GM23338 (cell line): ENCODE results near the gene STK31. TPM values are rescaled to one million over a fixed set of nuclear protein-coding genes. Genes with fewer than 3 reads are reported as not detected.

Experiments used
- ATAC-seq: fragments of 200-7000 bp; cut with Tn5 transposase; 3 replicates; pipeline ENCODE4 v1.9.1; 2020
- DNase-seq: peaks from one replicate; pipeline ENCODE4 v3.0.0-alpha.2; 2015; ENCODE audit warnings: low spot score
- H2AFZ ChIP-seq: fragments of 200-600 bp; sonication (generic); 2 replicates; pipeline ENCODE4 v1.8.0; 2016; ENCODE audit warnings: antibody characterized with exemption, mild to moderate bottlenecking, moderate library complexity
- H3F3A ChIP-seq: fragments of 200-600 bp; sonication (generic); replicated peaks from 2 replicates; pipeline ENCODE4 v1.8.0; 2017; ENCODE audit warnings: antibody characterized with exemption, mixed run types, low read depth
- H3K27ac ChIP-seq: fragments of 200-600 bp; sonication (generic); 2 replicates; pipeline ENCODE4 v1.6.1; 2016; ENCODE audit warnings: low read depth
- H3K27me3 ChIP-seq: fragments of 200-600 bp; sonication (generic); 2 replicates; pipeline ENCODE4 v1.8.0; 2016; ENCODE audit warnings: mild to moderate bottlenecking, mixed run types, moderate library complexity; ENCODE audit not compliant: insufficient read depth
- H3K36me3 ChIP-seq: fragments of 200-600 bp; sonication (generic); 2 replicates; pipeline ENCODE4 v1.8.0; 2016; ENCODE audit warnings: mild to moderate bottlenecking; ENCODE audit not compliant: insufficient read depth
- H3K4me1 ChIP-seq: fragments of 200-600 bp; sonication (generic); 2 replicates; pipeline ENCODE4 v1.8.0; 2016; ENCODE audit warnings: mild to moderate bottlenecking, moderate library complexity; ENCODE audit not compliant: insufficient read depth
- H3K4me2 ChIP-seq: fragments of 200-600 bp; sonication (generic); 2 replicates; pipeline ENCODE4 v1.7.1; 2017; ENCODE audit warnings: mixed run types
- H3K4me3 ChIP-seq: fragments of 200-600 bp; sonication (generic); 2 replicates; pipeline ENCODE4 v1.6.1; 2016; ENCODE audit warnings: mixed run types
- H3K79me2 ChIP-seq: fragments of 200-600 bp; sonication (generic); replicated peaks from 2 replicates; pipeline ENCODE4 v1.8.0; 2017; ENCODE audit warnings: mild to moderate bottlenecking; ENCODE audit not compliant: insufficient read depth
- H3K9me2 ChIP-seq: fragments of 200-600 bp; sonication (generic); 2 replicates; pipeline ENCODE4 v1.8.0; 2017; ENCODE audit not compliant: insufficient read depth
- H4K20me1 ChIP-seq: fragments of 200-600 bp; sonication (generic); replicated peaks from 2 replicates; pipeline ENCODE4 v1.8.0; 2017; ENCODE audit warnings: mild to moderate bottlenecking; ENCODE audit not compliant: insufficient read depth
- H3K27ac Mint-ChIP-seq: 2 replicates; pipeline ENCODE4 v1.8.0; 2020; ENCODE audit warnings: inconsistent platforms, mild to moderate bottlenecking, moderate library complexity, mixed read lengths
- H3K27me3 Mint-ChIP-seq: 3 replicates; pipeline ENCODE4 v1.8.0; 2022; ENCODE audit warnings: low read depth, mild to moderate bottlenecking, moderate library complexity, mixed read lengths, inconsistent platforms; ENCODE audit not compliant: insufficient read depth, poor library complexity
- H3K36me3 Mint-ChIP-seq: 3 replicates; pipeline ENCODE4 v1.8.0; 2021; ENCODE audit warnings: low read depth, mild to moderate bottlenecking, inconsistent platforms, moderate library complexity, mixed read lengths
- H3K4me1 Mint-ChIP-seq: 3 replicates; pipeline ENCODE4 v1.8.0; 2020; ENCODE audit warnings: mild to moderate bottlenecking, inconsistent platforms, mixed read lengths
- H3K4me3 Mint-ChIP-seq: 3 replicates; pipeline ENCODE4 v1.8.0; 2021; ENCODE audit warnings: moderate library complexity, mild to moderate bottlenecking, inconsistent platforms, mixed read lengths
- H3K9me3 Mint-ChIP-seq: 3 replicates; pipeline ENCODE4 v1.8.0; 2020; ENCODE audit warnings: moderate library complexity, mild to moderate bottlenecking, inconsistent platforms, mixed read lengths
- CTCF ChIP-seq, 2 experiments: fragments of 200-600 bp in 1 of 2; sonication (generic) in 1 of 2; conservative IDR thresholded peaks; 2 replicates each; pipeline versions ENCODE4 v1.5.1 to v1.6.1; 2016 to 2017; ENCODE audit warnings: antibody characterized with exemption in 2 of 2, low read depth in 2 of 2, mild to moderate bottlenecking in 2 of 2, moderate library complexity in 1 of 2
- ETS1 ChIP-seq: IDR thresholded peaks from 2 replicates; pipeline ENCODE4 v1.6.1; 2016; ENCODE audit warnings: antibody characterized with exemption
- EZH2 ChIP-seq: fragments of 200-600 bp; sonication (generic); IDR thresholded peaks from one replicate; pipeline ENCODE4 v1.8.0; 2017; ENCODE audit warnings: antibody characterized with exemption, mild to moderate bottlenecking, low read depth; ENCODE audit not compliant: unreplicated experiment
- EZH2phosphoT487 ChIP-seq: fragments of 200-600 bp; sonication (generic); IDR thresholded peaks from one replicate; pipeline ENCODE4 v1.8.1; 2018; ENCODE audit warnings: antibody characterized with exemption; ENCODE audit not compliant: unreplicated experiment
- JUNB ChIP-seq: IDR thresholded peaks from one replicate; pipeline ENCODE4 v1.6.1; 2016; ENCODE audit warnings: antibody characterized with exemption; ENCODE audit not compliant: unreplicated experiment
- POLR2AphosphoS5 ChIP-seq: IDR thresholded peaks from 2 replicates; pipeline ENCODE4 v1.6.1; 2016; ENCODE audit warnings: antibody characterized with exemption, low read depth
- STAT1 ChIP-seq: IDR thresholded peaks from one replicate; pipeline ENCODE4 v1.6.1; 2016; ENCODE audit warnings: antibody characterized with exemption; ENCODE audit not compliant: unreplicated experiment
- ZNF114 ChIP-seq: fragments of 250-450 bp; sonication (Bioruptor Pico); IDR thresholded peaks from 2 replicates; pipeline ENCODE4 v1.5.0; 2020; ENCODE audit warnings: mild to moderate bottlenecking, moderate library complexity
- ZNF331 ChIP-seq: fragments of 250-450 bp; sonication (Bioruptor Pico); IDR thresholded peaks from 2 replicates; pipeline ENCODE4 v1.5.0; 2020; ENCODE audit warnings: low read depth, mild to moderate bottlenecking, moderate library complexity
- polyA plus RNA-seq: library from polyadenylated mRNA; unstranded; fragments of >200 nt; fragmentation: Nextera tagmentation; extraction: Ambion mirVana; gene quantifications from 2 replicates; pipeline ENCODE4 v1.2.1, GENCODE V29; 2016
- total RNA-seq: library from RNA; depleted of rRNA; stranded (reverse); fragments of >200 nt; shearing (Covaris generic); gene quantifications from 2 replicates; pipeline ENCODE4 v1.2.3, GENCODE V29; 2014
- TF ChIP-seq, protein P1 (sequence below): IDR thresholded peaks from one replicate; pipeline ENCODE4 v1.6.1; 2018; ENCODE audit warnings: antibody characterized with exemption; ENCODE audit not compliant: unreplicated experiment
- TF ChIP-seq, protein P2 (sequence below): fragments of 250-450 bp; sonication (Bioruptor Pico); IDR thresholded peaks from 2 replicates; pipeline ENCODE4 v1.5.0; 2020; ENCODE audit warnings: mild to moderate bottlenecking, moderate library complexity

Gene STK31
- total and polyA plus RNA-seq, 2 experiments from 2014 or later, result 0.31 to 0.55 TPM

GRCh38 chr7:23743226-23743625 lies 33.2 kb downstream of the STK31 start (continued):
- TF ChIP-seq, protein P1, sequence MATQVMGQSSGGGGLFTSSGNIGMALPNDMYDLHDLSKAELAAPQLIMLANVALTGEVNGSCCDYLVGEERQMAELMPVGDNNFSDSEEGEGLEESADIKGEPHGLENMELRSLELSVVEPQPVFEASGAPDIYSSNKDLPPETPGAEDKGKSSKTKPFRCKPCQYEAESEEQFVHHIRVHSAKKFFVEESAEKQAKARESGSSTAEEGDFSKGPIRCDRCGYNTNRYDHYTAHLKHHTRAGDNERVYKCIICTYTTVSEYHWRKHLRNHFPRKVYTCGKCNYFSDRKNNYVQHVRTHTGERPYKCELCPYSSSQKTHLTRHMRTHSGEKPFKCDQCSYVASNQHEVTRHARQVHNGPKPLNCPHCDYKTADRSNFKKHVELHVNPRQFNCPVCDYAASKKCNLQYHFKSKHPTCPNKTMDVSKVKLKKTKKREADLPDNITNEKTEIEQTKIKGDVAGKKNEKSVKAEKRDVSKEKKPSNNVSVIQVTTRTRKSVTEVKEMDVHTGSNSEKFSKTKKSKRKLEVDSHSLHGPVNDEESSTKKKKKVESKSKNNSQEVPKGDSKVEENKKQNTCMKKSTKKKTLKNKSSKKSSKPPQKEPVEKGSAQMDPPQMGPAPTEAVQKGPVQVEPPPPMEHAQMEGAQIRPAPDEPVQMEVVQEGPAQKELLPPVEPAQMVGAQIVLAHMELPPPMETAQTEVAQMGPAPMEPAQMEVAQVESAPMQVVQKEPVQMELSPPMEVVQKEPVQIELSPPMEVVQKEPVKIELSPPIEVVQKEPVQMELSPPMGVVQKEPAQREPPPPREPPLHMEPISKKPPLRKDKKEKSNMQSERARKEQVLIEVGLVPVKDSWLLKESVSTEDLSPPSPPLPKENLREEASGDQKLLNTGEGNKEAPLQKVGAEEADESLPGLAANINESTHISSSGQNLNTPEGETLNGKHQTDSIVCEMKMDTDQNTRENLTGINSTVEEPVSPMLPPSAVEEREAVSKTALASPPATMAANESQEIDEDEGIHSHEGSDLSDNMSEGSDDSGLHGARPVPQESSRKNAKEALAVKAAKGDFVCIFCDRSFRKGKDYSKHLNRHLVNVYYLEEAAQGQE, result no peak
- TF ChIP-seq ZNF114, result no peak
- no peak for TF ChIP-seq JUNB
- no peak for TF ChIP-seq EZH2phosphoT487
- TF ChIP-seq EZH2, result no peak
- TF ChIP-seq ETS1, result no peak
- no peak for TF ChIP-seq STAT1
- TF ChIP-seq ZNF331 (CRISPR knock-in tag), result no peak

DNA sequence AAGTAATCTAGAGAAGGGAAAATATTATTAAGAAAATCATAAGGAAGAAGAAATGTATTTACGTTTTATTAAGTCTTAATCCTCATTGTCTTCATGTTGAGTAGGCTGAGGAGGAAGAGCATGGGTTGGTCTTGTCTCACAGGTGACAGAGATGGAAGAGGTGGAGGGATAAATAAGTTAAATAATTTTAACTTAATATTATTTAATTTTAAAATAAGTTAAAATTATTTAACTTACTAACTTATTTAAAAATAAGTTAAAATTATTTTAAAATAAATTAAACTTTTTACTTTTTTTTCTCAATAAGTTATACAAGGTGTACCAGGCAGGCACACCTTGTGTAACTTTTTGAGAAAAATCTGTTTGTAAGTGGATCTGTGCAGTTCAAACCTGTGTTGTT lies 36.6 kb downstream of the STK31 start:
- Mint-ChIP-seq H3K27ac (no peak overlapping the region), H3K9me3 (peaks cover 41% of the 10 kb centered on the region), H3K36me3 (peaks cover 33% of the 10 kb centered on the region), H3K4me1 (no peaks in the 10 kb centered on the region), H3K4me3 (no peak overlapping the region), H3K27me3 (no peaks in the 10 kb centered on the region)
- no peaks in the 10 kb centered on the region for H3K79me2 ChIP-seq
- no peaks in the 10 kb centered on the region for H3K9me2 ChIP-seq
- no peaks in the 10 kb centered on the region for H3K27me3 ChIP-seq
- H2AFZ ChIP-seq, result no peak overlapping the region
- H3F3A ChIP-seq, result no peaks in the 10 kb centered on the region
- no peaks in the 10 kb centered on the region for H4K20me1 ChIP-seq
- H3K4me1 ChIP-seq, result no peaks in the 10 kb centered on the region
- H3K4me3 ChIP-seq, result no peak overlapping the region
- ATAC-seq (no peak), DNase-seq (no peak)
- H3K27ac ChIP-seq, result no peak overlapping the region
- no peak overlapping the region for H3K4me2 ChIP-seq
- H3K36me3 ChIP-seq, result peaks cover 5% of the 10 kb centered on the region; the same call in 1 of the 2 replicates
- TF ChIP-seq ETS1 (no peak), EZH2 (no peak), CTCF (conservative IDR thresholded peaks at IDR 0.05; ENCODE audit: low read depth in 2 of 2) (no peak), JUNB (no peak), POLR2AphosphoS5 (no peak)
- TF ChIP-seq, protein P2, sequence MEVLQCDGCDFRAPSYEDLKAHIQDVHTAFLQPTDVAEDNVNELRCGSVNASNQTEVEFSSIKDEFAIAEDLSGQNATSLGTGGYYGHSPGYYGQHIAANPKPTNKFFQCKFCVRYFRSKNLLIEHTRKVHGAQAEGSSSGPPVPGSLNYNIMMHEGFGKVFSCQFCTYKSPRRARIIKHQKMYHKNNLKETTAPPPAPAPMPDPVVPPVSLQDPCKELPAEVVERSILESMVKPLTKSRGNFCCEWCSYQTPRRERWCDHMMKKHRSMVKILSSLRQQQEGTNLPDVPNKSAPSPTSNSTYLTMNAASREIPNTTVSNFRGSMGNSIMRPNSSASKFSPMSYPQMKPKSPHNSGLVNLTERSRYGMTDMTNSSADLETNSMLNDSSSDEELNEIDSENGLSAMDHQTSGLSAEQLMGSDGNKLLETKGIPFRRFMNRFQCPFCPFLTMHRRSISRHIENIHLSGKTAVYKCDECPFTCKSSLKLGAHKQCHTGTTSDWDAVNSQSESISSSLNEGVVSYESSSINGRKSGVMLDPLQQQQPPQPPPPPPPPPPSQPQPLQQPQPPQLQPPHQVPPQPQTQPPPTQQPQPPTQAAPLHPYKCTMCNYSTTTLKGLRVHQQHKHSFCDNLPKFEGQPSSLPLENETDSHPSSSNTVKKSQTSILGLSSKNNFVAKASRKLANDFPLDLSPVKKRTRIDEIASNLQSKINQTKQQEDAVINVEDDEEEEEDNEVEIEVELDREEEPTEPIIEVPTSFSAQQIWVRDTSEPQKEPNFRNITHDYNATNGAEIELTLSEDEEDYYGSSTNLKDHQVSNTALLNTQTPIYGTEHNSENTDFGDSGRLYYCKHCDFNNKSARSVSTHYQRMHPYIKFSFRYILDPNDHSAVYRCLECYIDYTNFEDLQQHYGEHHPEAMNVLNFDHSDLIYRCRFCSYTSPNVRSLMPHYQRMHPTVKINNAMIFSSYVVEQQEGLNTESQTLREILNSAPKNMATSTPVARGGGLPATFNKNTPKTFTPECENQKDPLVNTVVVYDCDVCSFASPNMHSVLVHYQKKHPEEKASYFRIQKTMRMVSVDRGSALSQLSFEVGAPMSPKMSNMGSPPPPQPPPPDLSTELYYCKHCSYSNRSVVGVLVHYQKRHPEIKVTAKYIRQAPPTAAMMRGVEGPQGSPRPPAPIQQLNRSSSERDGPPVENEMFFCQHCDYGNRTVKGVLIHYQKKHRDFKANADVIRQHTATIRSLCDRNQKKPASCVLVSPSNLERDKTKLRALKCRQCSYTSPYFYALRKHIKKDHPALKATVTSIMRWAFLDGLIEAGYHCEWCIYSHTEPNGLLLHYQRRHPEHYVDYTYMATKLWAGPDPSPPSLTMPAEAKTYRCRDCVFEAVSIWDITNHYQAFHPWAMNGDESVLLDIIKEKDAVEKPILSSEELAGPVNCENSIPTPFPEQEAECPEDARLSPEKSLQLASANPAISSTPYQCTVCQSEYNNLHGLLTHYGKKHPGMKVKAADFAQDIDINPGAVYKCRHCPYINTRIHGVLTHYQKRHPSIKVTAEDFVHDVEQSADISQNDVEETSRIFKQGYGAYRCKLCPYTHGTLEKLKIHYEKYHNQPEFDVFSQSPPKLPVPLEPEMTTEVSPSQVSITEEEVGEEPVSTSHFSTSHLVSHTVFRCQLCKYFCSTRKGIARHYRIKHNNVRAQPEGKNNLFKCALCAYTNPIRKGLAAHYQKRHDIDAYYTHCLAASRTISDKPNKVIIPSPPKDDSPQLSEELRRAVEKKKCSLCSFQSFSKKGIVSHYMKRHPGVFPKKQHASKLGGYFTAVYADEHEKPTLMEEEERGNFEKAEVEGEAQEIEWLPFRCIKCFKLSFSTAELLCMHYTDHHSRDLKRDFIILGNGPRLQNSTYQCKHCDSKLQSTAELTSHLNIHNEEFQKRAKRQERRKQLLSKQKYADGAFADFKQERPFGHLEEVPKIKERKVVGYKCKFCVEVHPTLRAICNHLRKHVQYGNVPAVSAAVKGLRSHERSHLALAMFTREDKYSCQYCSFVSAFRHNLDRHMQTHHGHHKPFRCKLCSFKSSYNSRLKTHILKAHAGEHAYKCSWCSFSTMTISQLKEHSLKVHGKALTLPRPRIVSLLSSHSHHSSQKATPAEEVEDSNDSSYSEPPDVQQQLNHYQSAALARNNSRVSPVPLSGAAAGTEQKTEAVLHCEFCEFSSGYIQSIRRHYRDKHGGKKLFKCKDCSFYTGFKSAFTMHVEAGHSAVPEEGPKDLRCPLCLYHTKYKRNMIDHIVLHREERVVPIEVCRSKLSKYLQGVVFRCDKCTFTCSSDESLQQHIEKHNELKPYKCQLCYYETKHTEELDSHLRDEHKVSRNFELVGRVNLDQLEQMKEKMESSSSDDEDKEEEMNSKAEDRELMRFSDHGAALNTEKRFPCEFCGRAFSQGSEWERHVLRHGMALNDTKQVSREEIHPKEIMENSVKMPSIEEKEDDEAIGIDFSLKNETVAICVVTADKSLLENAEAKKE (CRISPR knock-in tag), result no peak
